AG09309 (cell line): ENCODE results near the gene ANTKMT.

Source experiments
- DNase-seq: peaks from one replicate; pipeline ENCODE4 v3.0.0-alpha.2; 2010; ENCODE audit warnings: low read depth
- H3K4me3 ChIP-seq: 2 replicates; pipeline ENCODE4 v1.5.1; 2011; ENCODE audit warnings: mild to moderate bottlenecking, low read depth, low read length, moderate library complexity; ENCODE audit not compliant: control insufficient read depth
- CTCF ChIP-seq: IDR thresholded peaks from 2 replicates; pipeline ENCODE4 v1.5.1; 2011; ENCODE audit warnings: mild to moderate bottlenecking, low read depth, low read length, inconsistent platforms; ENCODE audit not compliant: insufficient read depth, control insufficient read depth; ENCODE audit errors: missing control alignments

Gene ANTKMT

GRCh38 chr16:720990-721764 lies at the start of gene ANTKMT:
ANTKMT (plus strand) TSS chr16:721146; CDS start chr16:721275, 129 bp downstream.
- H3K4me3 ChIP-seq: peak within 1 kb of the TSS; percentile 71
- no peak for TF ChIP-seq CTCF
- no peak for DNase-seq

GRCh38 chr16:671353-672131 lies 49.4 kb upstream of the ANTKMT start:
- DNase-seq: no peak
- H3K4me3 ChIP-seq: no peak overlapping the region
- TF ChIP-seq CTCF: no peak

GRCh38 chr16:672371-672770 lies 48.6 kb upstream of the ANTKMT start:
- DNase-seq: no peak
- no peak for TF ChIP-seq CTCF
- no peak overlapping the region for H3K4me3 ChIP-seq

- no peak for DNase-seq
- no peak for TF ChIP-seq CTCF
- no peak overlapping the region for H3K4me3 ChIP-seq
These were observed 48.1 kb upstream of the ANTKMT start for GRCh38 chr16:672851-673250.

GRCh38 chr16:673399-673991 lies 47.5 kb upstream of the ANTKMT start:
- no peak for TF ChIP-seq CTCF
- no peak for DNase-seq
- H3K4me3 ChIP-seq: no peak overlapping the region

- no peak overlapping the region for H3K4me3 ChIP-seq
- no peak for DNase-seq
- TF ChIP-seq CTCF: no peak
These were observed 46.6 kb upstream of the ANTKMT start for GRCh38 chr16:674214-674881.
